Right atrium auricular region (tissue), 2 donors: Measurements from ENCODE around the gene ARHGAP45. TPM values are rescaled to one million over a fixed set of nuclear protein-coding genes. Genes with fewer than 3 reads are reported as not detected.

Experiments used
- DNase-seq: peaks from one replicate; pipeline ENCODE4 v3.0.0-alpha.2; 2019; ENCODE audit warnings: low spot score
- H3K27ac ChIP-seq, 2 donors: fragments of 200-600 bp; sonication (generic); 1 replicate in 1 of 2; 2 replicates in 1 of 2; pipeline ENCODE4 v1.5.1; 2016 to 2019
- H3K27me3 ChIP-seq, 2 donors: fragments of 200-600 bp; sonication (generic); one replicate each; pipeline versions ENCODE4 v1.5.1 to v1.6.0; 2017 to 2019
- H3K36me3 ChIP-seq: fragments of 200-600 bp; sonication (generic); one replicate; pipeline ENCODE4 v1.5.1; 2016
- H3K4me1 ChIP-seq, 2 donors: fragments of 200-600 bp; sonication (generic); one replicate each; pipeline versions ENCODE4 v1.5.1 to v1.6.0; 2017 to 2019
- H3K4me3 ChIP-seq, 2 donors: fragments of 200-600 bp; sonication (generic); 1 replicate in 1 of 2; 2 replicates in 1 of 2; pipeline ENCODE4 v1.5.1; 2017 to 2019; ENCODE audit warnings: mild to moderate bottlenecking in 1 of 2, moderate library complexity in 1 of 2
- H3K9me3 ChIP-seq, 2 donors: fragments of 200-600 bp; sonication (generic); one replicate each; pipeline ENCODE4 v1.5.1; 2019
- CTCF ChIP-seq, 2 donors: fragments of 200-600 bp; sonication (generic); IDR thresholded peaks; one replicate each; pipeline ENCODE4 v1.5.1; 2019; ENCODE audit warnings: antibody characterized with exemption in 2 of 2
- total RNA-seq, 2 donors: library from RNA; depleted of rRNA; stranded (reverse); fragments of >200 nt; gene quantifications; one replicate each; pipeline ENCODE4 v1.1.0, GENCODE V29; 2016

ARHGAP45 gene
- total RNA-seq, 2 donors from 2014 or later: 5.2 to 12.8 TPM

- Histone ChIP-seq H3K4me1 (peaks cover 0 to 18% of the 10 kb centered on the region in 2 donors), H3K4me3 (peak overlapping the region in 1 of 2 donors; percentile 26), H3K27me3 (no peaks in the 10 kb centered on the region), H3K36me3 (no peaks in the 10 kb centered on the region), H3K9me3 (no peaks in the 10 kb centered on the region), H3K27ac (no peak overlapping the region)
- no peak for DNase-seq
- TF ChIP-seq CTCF (IDR thresholded peaks at IDR 0.05): no peak
These were observed 15.4 kb downstream of the ARHGAP45 start for GRCh38 chr19:1082165-1082927.

- Histone ChIP-seq H3K4me3 (peak overlapping the region in 1 of 2 donors; percentile 26), H3K27me3 (no peaks in the 10 kb centered on the region), H3K4me1 (peaks cover 0 to 19% of the 10 kb centered on the region in 2 donors), H3K27ac (no peak overlapping the region), H3K9me3 (no peaks in the 10 kb centered on the region), H3K36me3 (peaks cover under 1% of the 10 kb centered on the region)
- TF ChIP-seq CTCF (IDR thresholded peaks at IDR 0.05): no peak
- DNase-seq: no peak
These were observed 16.2 kb downstream of the ARHGAP45 start for GRCh38 chr19:1082928-1083816.

GRCh38 chr19:1084024-1084868, 17.3 kb downstream of the ARHGAP45 start:
- Histone ChIP-seq H3K27ac (no peak overlapping the region), H3K27me3 (no peaks in the 10 kb centered on the region), H3K4me1 (peaks cover 0 to 30% of the 10 kb centered on the region in 2 donors), H3K36me3 (peaks cover 11% of the 10 kb centered on the region), H3K9me3 (no peaks in the 10 kb centered on the region), H3K4me3 (no peak overlapping the region)
- no peak for DNase-seq
- TF ChIP-seq CTCF (IDR thresholded peaks at IDR 0.05): no peak

GRCh38 chr19:1085053-1085658, 18.2 kb downstream of the ARHGAP45 start:
- Histone ChIP-seq H3K36me3 (peaks cover 19% of the 10 kb centered on the region), H3K27me3 (no peaks in the 10 kb centered on the region), H3K4me1 (peaks cover 0 to 31% of the 10 kb centered on the region in 2 donors), H3K4me3 (no peak overlapping the region), H3K27ac (no peak overlapping the region), H3K9me3 (no peaks in the 10 kb centered on the region)
- no peak for DNase-seq
- no peak for TF ChIP-seq CTCF (IDR thresholded peaks at IDR 0.05)
